Activated T-cell treated with anti-CD3 and anti-CD28 coated beads for 48 hours (primary cell): ENCODE data around the gene MYOF.

Experiments
- DNase-seq: peaks from one replicate; pipeline ENCODE4 v3.0.0-alpha.2; 2020; ENCODE audit warnings: low read depth

Gene MYOF

GRCh38 chr10:93482145-93482834, at the start of gene MYOF:
Gene MYOF (minus strand): TSS chr10:93482334. CDS start chr10:93482194, 140 bp downstream.
- DNase-seq, result peak; percentile 23

- no peak for DNase-seq
Measured at GRCh38 chr10:93518531-93518930, 36.4 kb upstream of the MYOF start.

GRCh38 chr10:93516006-93516380, 33.9 kb upstream of the MYOF start:
- DNase-seq, result no peak

GRCh38 chr10:93515071-93516005, 33.2 kb upstream of the MYOF start:
- DNase-seq, result no peak

DNA sequence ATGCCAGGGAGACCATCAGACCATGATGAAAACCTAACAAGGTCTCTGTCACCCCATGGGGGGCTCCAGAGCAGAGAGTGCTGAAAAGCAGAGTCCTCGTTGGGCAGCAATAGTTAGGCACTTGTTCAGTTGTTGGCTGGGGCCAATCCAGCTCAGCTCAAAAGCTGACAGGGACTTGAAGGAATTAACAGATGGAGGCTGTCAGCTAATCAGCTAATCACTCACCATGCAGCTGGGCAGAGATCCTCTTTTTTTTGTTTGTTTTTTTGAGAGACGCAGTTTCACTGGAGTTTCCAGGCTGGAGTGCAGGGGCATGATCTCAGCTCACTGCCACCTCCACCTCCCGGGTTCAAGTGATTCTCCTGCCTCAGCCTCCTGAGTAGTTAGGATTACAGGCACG, 32.4 kb upstream of the MYOF start:
- no peak for DNase-seq

GRCh38 chr10:93513091-93513490, 31.0 kb upstream of the MYOF start:
- DNase-seq, result no peak

DNA sequence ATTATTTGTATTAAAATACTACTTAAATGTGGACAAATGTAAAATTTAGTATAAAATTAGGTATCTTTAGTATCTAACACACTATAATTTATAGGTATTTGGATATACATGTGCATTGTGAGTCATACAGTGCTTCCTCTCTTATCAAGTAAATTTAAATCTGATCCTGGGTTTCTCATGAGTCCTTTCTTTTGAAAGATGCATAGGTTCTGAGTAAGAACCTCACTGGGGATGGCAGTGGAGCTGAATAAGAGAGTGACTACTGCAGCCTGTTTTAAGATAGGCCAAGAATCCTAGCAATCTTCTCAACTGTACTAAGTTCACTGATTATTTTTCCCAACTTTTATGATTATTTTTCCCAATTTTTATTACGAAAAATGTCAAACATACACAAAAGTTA, 30.4 kb upstream of the MYOF start:
- no peak for DNase-seq

- no peak for DNase-seq
Measured at GRCh38 chr10:93509816-93510215, 27.7 kb upstream of the MYOF start.

DNA sequence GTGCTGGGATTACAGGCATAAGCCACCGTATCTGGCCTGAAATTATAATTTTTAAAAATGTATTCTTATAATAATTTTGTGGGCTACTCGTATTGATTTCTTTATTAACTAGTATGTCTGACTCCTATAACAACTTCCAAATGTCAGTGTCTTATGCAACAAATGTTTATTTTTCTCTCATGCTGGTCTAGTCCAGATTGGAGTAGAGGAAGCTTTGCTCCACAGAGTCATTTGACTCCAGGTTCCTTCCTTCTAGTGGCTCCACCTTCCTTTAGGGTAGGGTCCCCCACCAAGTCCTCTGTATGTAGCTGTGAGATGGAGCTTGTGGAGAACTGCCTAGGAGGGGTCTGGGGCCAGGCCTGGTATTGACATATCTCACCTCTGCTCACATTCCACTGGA, 22.9 kb upstream of the MYOF start:
- DNase-seq, result no peak

- no peak for DNase-seq
Measured at GRCh38 chr10:93503075-93503474, 20.9 kb upstream of the MYOF start.

DNA sequence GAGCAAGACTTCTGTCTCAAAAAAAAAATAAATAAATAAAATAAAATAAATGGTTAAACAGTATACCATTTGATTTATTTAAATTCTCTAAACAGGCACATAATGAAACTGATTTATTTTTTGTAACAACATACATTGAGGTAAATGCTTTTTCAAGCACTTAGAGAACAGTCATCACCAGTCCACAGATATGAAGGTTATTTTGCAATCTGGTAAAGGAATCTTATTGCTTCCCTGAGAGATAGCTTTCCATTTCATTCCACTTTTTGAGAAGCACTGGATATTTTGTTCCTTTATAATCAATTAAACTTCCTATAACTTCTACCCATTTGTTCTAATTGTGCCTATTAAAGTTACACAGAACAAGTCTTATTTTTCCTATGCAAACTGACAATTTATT, 19.5 kb upstream of the MYOF start:
- no peak for DNase-seq

- no peak for DNase-seq
Measured at GRCh38 chr10:93498166-93498565, 16.0 kb upstream of the MYOF start.

- DNase-seq, result peak; percentile 97
Measured at GRCh38 chr10:93496322-93497041, 14.3 kb upstream of the MYOF start, which contains the start of gene CEP55. Gene CEP55 (plus strand): TSS chr10:93496612. CDS start chr10:93500052, 3,440 bp downstream.

- DNase-seq, result no peak
Measured at GRCh38 chr10:93495654-93496321, 13.7 kb upstream of the MYOF start.

DNA sequence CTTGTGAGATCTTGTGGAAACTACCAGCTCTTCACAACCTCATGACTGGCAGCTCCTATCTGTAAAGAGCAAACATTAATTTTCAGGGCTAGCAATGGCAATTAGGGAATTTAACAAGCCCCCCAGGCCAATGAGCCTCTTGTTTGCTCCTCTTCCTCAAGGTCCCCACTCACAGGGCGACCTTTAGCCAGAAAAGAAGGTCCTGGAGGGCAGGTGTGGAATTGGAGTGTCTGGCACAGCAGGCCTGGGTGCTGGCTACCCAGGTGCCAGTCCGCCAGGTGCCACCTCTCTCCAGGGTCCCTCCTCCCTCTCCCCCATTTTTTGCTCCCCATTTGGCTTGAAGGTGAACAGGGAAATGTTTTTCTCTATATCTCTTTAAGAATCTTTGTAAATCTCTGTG, 12.4 kb upstream of the MYOF start:
- no peak for DNase-seq

DNA sequence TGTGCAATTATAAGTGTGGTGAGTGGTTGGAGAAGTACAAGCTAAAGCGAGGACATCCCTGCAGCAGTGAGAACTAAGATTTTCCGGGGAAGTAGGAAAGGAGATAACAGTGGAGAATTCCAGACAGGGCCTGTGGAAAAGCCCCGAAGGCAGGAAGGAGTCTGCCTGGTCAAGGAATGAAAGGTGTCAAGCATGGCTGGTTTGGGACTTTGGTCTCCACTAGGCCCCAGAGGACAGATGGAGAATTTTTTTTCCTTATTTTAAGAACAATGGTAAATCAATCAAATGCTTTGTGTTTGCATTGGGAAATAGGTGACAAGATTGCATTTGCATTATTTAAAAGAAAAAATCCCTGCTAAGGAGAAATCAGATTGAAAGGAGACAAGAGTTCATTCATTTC, 11.0 kb upstream of the MYOF start:
- DNase-seq, result no peak

GRCh38 chr10:93491602-93492121, 9.5 kb upstream of the MYOF start:
- no peak for DNase-seq

- DNase-seq, result no peak
Measured at GRCh38 chr10:93488956-93489528, 6.9 kb upstream of the MYOF start.

GRCh38 chr10:93485690-93486089, 3.6 kb upstream of the MYOF start:
- no peak for DNase-seq

DNA sequence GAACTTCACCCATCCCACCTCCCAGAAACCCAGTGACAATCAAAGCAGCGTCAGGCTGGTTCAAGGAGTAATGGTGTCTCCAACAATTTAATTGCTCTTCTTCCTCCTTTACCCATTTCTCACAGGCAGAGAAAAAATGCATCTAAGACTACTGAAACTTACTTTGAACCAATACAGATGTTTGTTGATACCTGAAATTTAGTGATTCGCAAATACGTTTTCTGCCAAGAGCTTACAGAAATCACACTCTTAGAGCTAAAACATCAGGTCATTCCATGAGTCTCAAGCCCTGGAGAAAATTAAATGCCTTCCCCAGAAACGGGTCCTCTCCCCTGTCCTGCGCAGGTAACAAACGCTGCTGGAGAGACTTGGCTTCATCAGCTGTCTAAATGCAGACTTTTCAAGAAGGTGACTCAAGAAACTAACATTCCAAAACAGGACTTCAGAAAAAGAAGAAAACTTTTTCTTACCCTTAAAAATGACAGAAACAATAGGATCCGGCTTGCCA, 443 bp downstream of the MYOF start:
- DNase-seq, result no peak

GRCh38 chr10:93478873-93479272, 3.3 kb downstream of the MYOF start:
- no peak for DNase-seq
